ENCODE data around the gene ARPC5L. TPM values are rescaled to one million over a fixed set of nuclear protein-coding genes. Genes with fewer than 3 reads are reported as not detected.

Gene ARPC5L
- total and polyA plus RNA-seq, 9 of the 15 experiments (the other 6 are each of a cell fraction or from before 2014, with no cell fraction given), result 25.4 to 113 (median 63.8) TPM

DNA sequence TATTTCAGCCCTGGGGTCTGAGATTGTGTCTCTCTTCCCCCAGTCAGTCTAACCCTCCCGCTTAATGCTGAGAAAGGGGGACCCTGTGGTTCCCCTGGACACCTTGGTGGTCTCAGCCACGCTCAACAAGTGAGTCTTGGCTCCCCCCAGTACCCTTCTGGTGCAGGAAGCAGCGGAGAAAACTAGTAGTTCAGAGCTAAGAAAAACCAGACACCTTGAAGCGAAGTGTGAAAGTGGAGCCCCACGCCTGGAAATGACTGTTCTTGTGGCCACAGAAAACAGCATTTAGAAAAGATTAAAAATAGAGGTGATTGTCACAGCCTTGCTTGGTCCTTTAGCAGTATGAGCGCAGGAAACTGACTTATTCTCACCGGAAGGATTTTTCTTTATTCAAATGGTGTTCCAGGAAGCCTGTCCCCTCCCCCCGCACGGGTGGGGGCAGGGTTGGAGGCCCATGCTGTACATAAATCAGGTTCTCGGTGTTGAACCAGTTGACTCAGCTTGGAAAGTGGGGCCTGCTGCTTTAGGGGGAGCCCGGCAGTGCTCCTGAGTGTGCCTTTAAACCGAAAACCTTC, 8.1 kb downstream of the ARPC5L start (continued):
- TF ChIP-seq, protein P1, sequence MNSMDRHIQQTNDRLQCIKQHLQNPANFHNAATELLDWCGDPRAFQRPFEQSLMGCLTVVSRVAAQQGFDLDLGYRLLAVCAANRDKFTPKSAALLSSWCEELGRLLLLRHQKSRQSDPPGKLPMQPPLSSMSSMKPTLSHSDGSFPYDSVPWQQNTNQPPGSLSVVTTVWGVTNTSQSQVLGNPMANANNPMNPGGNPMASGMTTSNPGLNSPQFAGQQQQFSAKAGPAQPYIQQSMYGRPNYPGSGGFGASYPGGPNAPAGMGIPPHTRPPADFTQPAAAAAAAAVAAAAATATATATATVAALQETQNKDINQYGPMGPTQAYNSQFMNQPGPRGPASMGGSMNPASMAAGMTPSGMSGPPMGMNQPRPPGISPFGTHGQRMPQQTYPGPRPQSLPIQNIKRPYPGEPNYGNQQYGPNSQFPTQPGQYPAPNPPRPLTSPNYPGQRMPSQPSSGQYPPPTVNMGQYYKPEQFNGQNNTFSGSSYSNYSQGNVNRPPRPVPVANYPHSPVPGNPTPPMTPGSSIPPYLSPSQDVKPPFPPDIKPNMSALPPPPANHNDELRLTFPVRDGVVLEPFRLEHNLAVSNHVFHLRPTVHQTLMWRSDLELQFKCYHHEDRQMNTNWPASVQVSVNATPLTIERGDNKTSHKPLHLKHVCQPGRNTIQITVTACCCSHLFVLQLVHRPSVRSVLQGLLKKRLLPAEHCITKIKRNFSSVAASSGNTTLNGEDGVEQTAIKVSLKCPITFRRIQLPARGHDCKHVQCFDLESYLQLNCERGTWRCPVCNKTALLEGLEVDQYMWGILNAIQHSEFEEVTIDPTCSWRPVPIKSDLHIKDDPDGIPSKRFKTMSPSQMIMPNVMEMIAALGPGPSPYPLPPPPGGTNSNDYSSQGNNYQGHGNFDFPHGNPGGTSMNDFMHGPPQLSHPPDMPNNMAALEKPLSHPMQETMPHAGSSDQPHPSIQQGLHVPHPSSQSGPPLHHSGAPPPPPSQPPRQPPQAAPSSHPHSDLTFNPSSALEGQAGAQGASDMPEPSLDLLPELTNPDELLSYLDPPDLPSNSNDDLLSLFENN (IDR thresholded peaks at IDR 0.05; ENCODE audit: low read depth in 2 of 2, low read length in 2 of 2), result no peak
- TF ChIP-seq PCBP2 (IDR thresholded peaks at IDR 0.05; ENCODE audit: low read depth, low read length, poor library complexity, severe bottlenecking) (no peak), HIVEP1 (CRISPR knock-in tag; IDR thresholded peaks at IDR 0.05) (no peak), LARP7 (IDR thresholded peaks at IDR 0.05) (no peak), EWSR1 (IDR thresholded peaks at IDR 0.05; ENCODE audit: borderline replicate concordance, low read depth, partially characterized antibody) (no peak), ZBTB8A (IDR thresholded peaks at IDR 0.05; ENCODE audit: partially characterized antibody) (no peak), U2AF1 (optimal IDR thresholded peaks at IDR 0.05; ENCODE audit: low read depth, low read length) (no peak), ZNF696 (CRISPR knock-in tag; conservative IDR thresholded peaks at IDR 0.05) (no peak), ZZZ3 (IDR thresholded peaks at IDR 0.05) (no peak), ETV5 (CRISPR knock-in tag; IDR thresholded peaks at IDR 0.05; ENCODE audit: low read depth) (peak; percentile 65; the same call in 1 of the 2 replicates), ARNT (IDR thresholded peaks at IDR 0.05) (no peak), EZH2 (IDR thresholded peaks at IDR 0.05; ENCODE audit: borderline replicate concordance, low read depth, low read length) (no peak), MAZ (CRISPR knock-in tag; conservative IDR thresholded peaks at IDR 0.05 in 1 of 2, IDR thresholded peaks at IDR 0.05 in 1 of 2) (peak; percentile 72 to 98; a peak in 3 of 4 replicates), HMGN3 (IDR thresholded peaks at IDR 0.05; ENCODE audit: borderline replicate concordance, extremely low read depth, insufficient read length, low read depth, low read length) (no peak), TAF7 (tag; IDR thresholded peaks at IDR 0.05) (no peak), HNRNPK (IDR thresholded peaks at IDR 0.05; ENCODE audit: low read depth, low read length, poor library complexity, severe bottlenecking) (no peak), STAG1 (CRISPR knock-in tag; IDR thresholded peaks at IDR 0.05; ENCODE audit: borderline replicate concordance) (no peak), TRIM28 (IDR thresholded peaks at IDR 0.05) (no peak), ZFPM2 (CRISPR knock-in tag; IDR thresholded peaks at IDR 0.05) (no peak), HNRNPLL (IDR thresholded peaks at IDR 0.05; ENCODE audit: low read depth, low read length, poor library complexity, severe bottlenecking) (no peak), NR2C1 (IDR thresholded peaks at IDR 0.05) (no peak), NR2C1 (tag; IDR thresholded peaks at IDR 0.05) (peak; percentile 46; the same call in 1 of the 2 replicates)
- TF ChIP-seq, protein P2, sequence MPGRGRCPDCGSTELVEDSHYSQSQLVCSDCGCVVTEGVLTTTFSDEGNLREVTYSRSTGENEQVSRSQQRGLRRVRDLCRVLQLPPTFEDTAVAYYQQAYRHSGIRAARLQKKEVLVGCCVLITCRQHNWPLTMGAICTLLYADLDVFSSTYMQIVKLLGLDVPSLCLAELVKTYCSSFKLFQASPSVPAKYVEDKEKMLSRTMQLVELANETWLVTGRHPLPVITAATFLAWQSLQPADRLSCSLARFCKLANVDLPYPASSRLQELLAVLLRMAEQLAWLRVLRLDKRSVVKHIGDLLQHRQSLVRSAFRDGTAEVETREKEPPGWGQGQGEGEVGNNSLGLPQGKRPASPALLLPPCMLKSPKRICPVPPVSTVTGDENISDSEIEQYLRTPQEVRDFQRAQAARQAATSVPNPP (IDR thresholded peaks at IDR 0.05; ENCODE audit: borderline replicate concordance, insufficient read depth, insufficient read length), result no peak
- TF ChIP-seq, protein P3, sequence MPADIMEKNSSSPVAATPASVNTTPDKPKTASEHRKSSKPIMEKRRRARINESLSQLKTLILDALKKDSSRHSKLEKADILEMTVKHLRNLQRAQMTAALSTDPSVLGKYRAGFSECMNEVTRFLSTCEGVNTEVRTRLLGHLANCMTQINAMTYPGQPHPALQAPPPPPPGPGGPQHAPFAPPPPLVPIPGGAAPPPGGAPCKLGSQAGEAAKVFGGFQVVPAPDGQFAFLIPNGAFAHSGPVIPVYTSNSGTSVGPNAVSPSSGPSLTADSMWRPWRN (IDR thresholded peaks at IDR 0.05; ENCODE audit: low read depth), result no peak
